HCT116 (cell line): Measurements from ENCODE around the gene MRAP2. TPM values are rescaled to one million over a fixed set of nuclear protein-coding genes. Genes with fewer than 3 reads are reported as not detected.

Experiments
- ATAC-seq: fragments of 200-7000 bp; cut with Tn5 transposase; 2 replicates; pipeline ENCODE4 v1.9.1; 2020; ENCODE audit warnings: mild to moderate bottlenecking, moderate library complexity
- BruUV-seq: library from RNA; stranded (reverse); fragments of 400-500 nt; replicated peaks from 2 replicates; lab custom pipeline; 2021; lab: Mats Ljungman, UMichigan
- CTCF ChIA-PET: fragments of 300-600 bp; sonication (Branson Sonifier 250); formaldehyde crosslinking; loops from one replicate; lab custom pipeline; 2021; ENCODE audit warnings: antibody characterized with exemption; lab: Charles Lee
- POLR2A ChIA-PET: fragments of 300-600, 350-600 bp; sonication (Branson Sonifier 250); formaldehyde crosslinking; loops from one replicate; lab custom pipeline; 2021; ENCODE audit warnings: antibody characterized with exemption; lab: Charles Lee
- RAD21 ChIA-PET, 2 experiments: fragments of 300-600 bp; sonication (Branson Sonifier 250); formaldehyde crosslinking; loops; one replicate each; lab custom pipeline; 2023; ENCODE audit warnings: low total read pairs in 2 of 2; ENCODE audit not compliant: uncharacterized antibody in 2 of 2, unreplicated experiment in 2 of 2, low non-redundant PET in 1 of 2; lab: Charles Lee
- DNase-seq: peaks from one replicate; pipeline ENCODE4 v3.0.0-alpha.2; 2010; ENCODE audit warnings: low read depth, low spot score
- H2AFZ ChIP-seq: fragments of 200-600 bp; shearing (Covaris generic), sonication (generic); 2 replicates; pipeline ENCODE4 v1.6.1; 2017; ENCODE audit warnings: low read depth, mixed run types, mixed read lengths, antibody characterized with exemption, low read length; ENCODE audit not compliant: poor library complexity, severe bottlenecking
- H3K27ac ChIP-seq: 2 replicates; pipeline ENCODE4 v1.5.1; 2012; ENCODE audit warnings: low read depth, low read length
- H3K27me3 ChIP-seq: fragments of 200-600 bp; sonication (generic); 2 replicates; pipeline ENCODE4 v1.6.1; 2016; ENCODE audit warnings: mixed run types, low read length, mixed read lengths; ENCODE audit not compliant: insufficient read depth
- H3K36me3 ChIP-seq, 2 experiments: fragments of 200-500 bp in 1 of 2; fragments of 200-600 bp in 1 of 2; sonication (Bioruptor generic) in 1 of 2; sonication (generic) in 1 of 2; 2 replicates each; pipeline versions ENCODE4 v1.5.1 to v1.6.1; 2014 to 2016; ENCODE audit warnings: low read length in 2 of 2, inconsistent platforms in 1 of 2, mixed read lengths in 1 of 2, mixed run types in 1 of 2; ENCODE audit not compliant: insufficient read depth in 2 of 2, control insufficient read depth in 1 of 2
- H3K4me1 ChIP-seq, 2 experiments: fragments of 200-600 bp in 1 of 2; sonication (generic) in 1 of 2; 2 replicates each; pipeline versions ENCODE4 v1.5.1 to v1.6.1; 2012 to 2017; ENCODE audit warnings: low read length in 2 of 2, inconsistent platforms in 1 of 2, mild to moderate bottlenecking in 1 of 2, mixed read lengths in 1 of 2, mixed run types in 1 of 2, moderate library complexity in 1 of 2; ENCODE audit not compliant: insufficient read depth in 2 of 2, control insufficient read depth in 1 of 2
- H3K4me2 ChIP-seq: fragments of 200-600 bp; sonication (generic); 2 replicates; pipeline ENCODE4 v1.6.1; 2017; ENCODE audit warnings: mixed run types, low read length, mixed read lengths
- H3K4me3 ChIP-seq, 2 experiments: fragments of 200-600 bp in 1 of 2; sonication (generic) in 1 of 2; replicated peaks in 1 of 2; 2 replicates each; pipeline ENCODE4 v1.5.1; 2011 to 2016; ENCODE audit warnings: low read length in 2 of 2, control low read depth in 1 of 2, low read depth in 1 of 2, mild to moderate bottlenecking in 1 of 2, mixed read lengths in 1 of 2, mixed run types in 1 of 2
- H3K79me2 ChIP-seq: fragments of 200-600 bp; sonication (generic); 2 replicates; pipeline ENCODE4 v1.6.1; 2017; ENCODE audit warnings: mild to moderate bottlenecking, mixed run types, low read length, moderate library complexity, mixed read lengths; ENCODE audit not compliant: insufficient read depth
- H3K9ac ChIP-seq: fragments of 200-600 bp; sonication (generic); 2 replicates; pipeline ENCODE4 v1.6.1; 2016; ENCODE audit warnings: low read length, mixed read lengths
- H3K9me2 ChIP-seq: fragments of 200-600 bp; sonication (generic), shearing (Covaris generic); 2 replicates; pipeline ENCODE4 v1.6.1; 2017; ENCODE audit warnings: mixed run types, mild to moderate bottlenecking, moderate library complexity; ENCODE audit not compliant: insufficient read depth
- H3K9me3 ChIP-seq, 2 experiments: fragments of 200-500 bp in 1 of 2; fragments of 200-600 bp in 1 of 2; sonication (Bioruptor generic) in 1 of 2; sonication (generic) in 1 of 2; 2 replicates each; pipeline ENCODE4 v1.6.1; 2014 to 2017; ENCODE audit warnings: low read length in 2 of 2, mixed read lengths in 2 of 2, inconsistent platforms in 1 of 2, low read depth in 1 of 2, mild to moderate bottlenecking in 1 of 2, mixed run types in 1 of 2, moderate library complexity in 1 of 2; ENCODE audit not compliant: control insufficient read depth in 1 of 2, insufficient read depth in 1 of 2
- H4K20me1 ChIP-seq: fragments of 200-600 bp; sonication (generic), shearing (Covaris generic); 2 replicates; pipeline ENCODE4 v1.6.1; 2017; ENCODE audit warnings: mixed run types, mild to moderate bottlenecking, moderate library complexity; ENCODE audit not compliant: insufficient read depth
- CEBPB ChIP-seq: IDR thresholded peaks from 2 replicates; pipeline ENCODE4 v1.6.1; 2012; ENCODE audit warnings: low read depth
- EGR1 ChIP-seq: IDR thresholded peaks from 2 replicates; pipeline ENCODE4 v1.6.1; 2012; ENCODE audit warnings: low read depth
- EZH2 ChIP-seq: fragments of 200-600 bp; sonication (generic); IDR thresholded peaks from 2 replicates; pipeline ENCODE4 v1.6.1; 2017; ENCODE audit warnings: antibody characterized with exemption, mixed run types
- FOSL1 ChIP-seq: IDR thresholded peaks from 2 replicates; pipeline ENCODE4 v1.6.1; 2012; ENCODE audit warnings: low read depth
- JUND ChIP-seq: IDR thresholded peaks from 2 replicates; pipeline ENCODE4 v1.6.1; 2012
- POLR2AphosphoS5 ChIP-seq: IDR thresholded peaks from 2 replicates; pipeline ENCODE4 v1.6.1; 2011; ENCODE audit warnings: mild to moderate bottlenecking, low read depth, low read length, moderate library complexity
- SIN3A ChIP-seq: IDR thresholded peaks from 2 replicates; pipeline ENCODE4 v1.6.1; 2012; ENCODE audit warnings: low read depth
- SRF ChIP-seq: IDR thresholded peaks from 2 replicates; pipeline ENCODE4 v1.6.1; 2012; ENCODE audit warnings: low read depth
- intact Hi-C: fragments of 100-400 bp; cut with micrococcal nuclease; formaldehyde crosslinking; loops from 2 replicates; pipeline ENCODE4 v1.10.0; 2022
- total RNA-seq: library from RNA; stranded (reverse); gene quantifications from one replicate; pipeline ENCODE4 v1.2.1, GENCODE V29; 2021; ENCODE audit not compliant: unreplicated experiment
- TF ChIP-seq, protein P1 (sequence below), 3 experiments: fragments of 200-600 bp in 1 of 3; sonication (generic) in 1 of 3; IDR thresholded peaks in 2 of 3; conservative IDR thresholded peaks in 1 of 3; 2 replicates each; pipeline ENCODE4 v1.5.1; 2012 to 2017; ENCODE audit warnings: low read depth in 2 of 3, low read length in 2 of 3, antibody characterized with exemption in 1 of 3, borderline replicate concordance in 1 of 3, control low read depth in 1 of 3, mild to moderate bottlenecking in 1 of 3, mixed read lengths in 1 of 3, mixed run types in 1 of 3, moderate library complexity in 1 of 3; ENCODE audit not compliant: insufficient read depth in 1 of 3
- TF ChIP-seq, protein P2 (sequence below): IDR thresholded peaks from 2 replicates; pipeline ENCODE4 v1.6.1; 2012; ENCODE audit warnings: low read depth
- TF ChIP-seq, protein P3 (sequence below): IDR thresholded peaks from 2 replicates; pipeline ENCODE4 v1.6.1; 2012
- TF ChIP-seq, protein P4 (sequence below): IDR thresholded peaks from 2 replicates; pipeline ENCODE4 v1.6.1; 2012

MRAP2 gene
- total RNA-seq, 1 experiment from 2014 or later: 1.4 TPM

DNA sequence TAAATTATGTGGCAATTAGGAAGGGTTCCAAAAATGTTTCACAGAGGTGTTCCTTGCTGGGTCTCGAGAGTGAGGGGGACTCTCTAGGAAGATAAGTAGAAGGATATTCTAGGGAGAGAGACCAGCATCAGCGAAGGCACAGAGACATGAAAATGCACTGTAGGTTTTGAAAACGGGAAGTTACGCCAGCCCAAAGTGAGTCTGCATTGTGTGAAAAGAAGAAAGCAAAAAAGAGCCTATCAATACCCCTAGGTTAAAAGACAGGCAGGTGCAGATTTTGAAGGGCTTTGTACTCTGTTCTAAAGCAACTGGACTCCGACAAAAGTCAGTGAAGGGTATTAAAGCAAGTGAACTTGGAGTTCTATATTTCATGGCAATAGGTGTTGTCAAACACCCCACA lies 25.7 kb upstream of the MRAP2 start:
- TF ChIP-seq SRF: no peak
- TF ChIP-seq, protein P1, sequence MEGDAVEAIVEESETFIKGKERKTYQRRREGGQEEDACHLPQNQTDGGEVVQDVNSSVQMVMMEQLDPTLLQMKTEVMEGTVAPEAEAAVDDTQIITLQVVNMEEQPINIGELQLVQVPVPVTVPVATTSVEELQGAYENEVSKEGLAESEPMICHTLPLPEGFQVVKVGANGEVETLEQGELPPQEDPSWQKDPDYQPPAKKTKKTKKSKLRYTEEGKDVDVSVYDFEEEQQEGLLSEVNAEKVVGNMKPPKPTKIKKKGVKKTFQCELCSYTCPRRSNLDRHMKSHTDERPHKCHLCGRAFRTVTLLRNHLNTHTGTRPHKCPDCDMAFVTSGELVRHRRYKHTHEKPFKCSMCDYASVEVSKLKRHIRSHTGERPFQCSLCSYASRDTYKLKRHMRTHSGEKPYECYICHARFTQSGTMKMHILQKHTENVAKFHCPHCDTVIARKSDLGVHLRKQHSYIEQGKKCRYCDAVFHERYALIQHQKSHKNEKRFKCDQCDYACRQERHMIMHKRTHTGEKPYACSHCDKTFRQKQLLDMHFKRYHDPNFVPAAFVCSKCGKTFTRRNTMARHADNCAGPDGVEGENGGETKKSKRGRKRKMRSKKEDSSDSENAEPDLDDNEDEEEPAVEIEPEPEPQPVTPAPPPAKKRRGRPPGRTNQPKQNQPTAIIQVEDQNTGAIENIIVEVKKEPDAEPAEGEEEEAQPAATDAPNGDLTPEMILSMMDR (IDR thresholded peaks at IDR 0.05 in 2 of 3, conservative IDR thresholded peaks at IDR 0.05 in 1 of 3; ENCODE audit: borderline replicate concordance in 1 of 3, insufficient read depth in 1 of 3, low read depth in 2 of 3, low read length in 2 of 3): no peak
- TF ChIP-seq, protein P2, sequence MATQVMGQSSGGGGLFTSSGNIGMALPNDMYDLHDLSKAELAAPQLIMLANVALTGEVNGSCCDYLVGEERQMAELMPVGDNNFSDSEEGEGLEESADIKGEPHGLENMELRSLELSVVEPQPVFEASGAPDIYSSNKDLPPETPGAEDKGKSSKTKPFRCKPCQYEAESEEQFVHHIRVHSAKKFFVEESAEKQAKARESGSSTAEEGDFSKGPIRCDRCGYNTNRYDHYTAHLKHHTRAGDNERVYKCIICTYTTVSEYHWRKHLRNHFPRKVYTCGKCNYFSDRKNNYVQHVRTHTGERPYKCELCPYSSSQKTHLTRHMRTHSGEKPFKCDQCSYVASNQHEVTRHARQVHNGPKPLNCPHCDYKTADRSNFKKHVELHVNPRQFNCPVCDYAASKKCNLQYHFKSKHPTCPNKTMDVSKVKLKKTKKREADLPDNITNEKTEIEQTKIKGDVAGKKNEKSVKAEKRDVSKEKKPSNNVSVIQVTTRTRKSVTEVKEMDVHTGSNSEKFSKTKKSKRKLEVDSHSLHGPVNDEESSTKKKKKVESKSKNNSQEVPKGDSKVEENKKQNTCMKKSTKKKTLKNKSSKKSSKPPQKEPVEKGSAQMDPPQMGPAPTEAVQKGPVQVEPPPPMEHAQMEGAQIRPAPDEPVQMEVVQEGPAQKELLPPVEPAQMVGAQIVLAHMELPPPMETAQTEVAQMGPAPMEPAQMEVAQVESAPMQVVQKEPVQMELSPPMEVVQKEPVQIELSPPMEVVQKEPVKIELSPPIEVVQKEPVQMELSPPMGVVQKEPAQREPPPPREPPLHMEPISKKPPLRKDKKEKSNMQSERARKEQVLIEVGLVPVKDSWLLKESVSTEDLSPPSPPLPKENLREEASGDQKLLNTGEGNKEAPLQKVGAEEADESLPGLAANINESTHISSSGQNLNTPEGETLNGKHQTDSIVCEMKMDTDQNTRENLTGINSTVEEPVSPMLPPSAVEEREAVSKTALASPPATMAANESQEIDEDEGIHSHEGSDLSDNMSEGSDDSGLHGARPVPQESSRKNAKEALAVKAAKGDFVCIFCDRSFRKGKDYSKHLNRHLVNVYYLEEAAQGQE: no peak
- TF ChIP-seq, protein P3, sequence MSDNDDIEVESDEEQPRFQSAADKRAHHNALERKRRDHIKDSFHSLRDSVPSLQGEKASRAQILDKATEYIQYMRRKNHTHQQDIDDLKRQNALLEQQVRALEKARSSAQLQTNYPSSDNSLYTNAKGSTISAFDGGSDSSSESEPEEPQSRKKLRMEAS: no peak
- no peak for TF ChIP-seq JUND
- no peak for TF ChIP-seq CEBPB
- TF ChIP-seq EZH2: no peak
- TF ChIP-seq POLR2AphosphoS5: no peak
- TF ChIP-seq, protein P4, sequence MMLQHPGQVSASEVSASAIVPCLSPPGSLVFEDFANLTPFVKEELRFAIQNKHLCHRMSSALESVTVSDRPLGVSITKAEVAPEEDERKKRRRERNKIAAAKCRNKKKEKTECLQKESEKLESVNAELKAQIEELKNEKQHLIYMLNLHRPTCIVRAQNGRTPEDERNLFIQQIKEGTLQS: no peak
- TF ChIP-seq FOSL1: no peak
- no peak for TF ChIP-seq EGR1
- TF ChIP-seq SIN3A: no peak
- TF ChIP-seq, all 23 proteins: peak for 0
- BruUV-seq: no TSS peak
- H3K79me2 ChIP-seq: no peaks in the 10 kb centered on the region
- no peaks in the 10 kb centered on the region for H3K27me3 ChIP-seq
- H2AFZ ChIP-seq: no peak overlapping the region
- H3K9ac ChIP-seq: no peak overlapping the region
- CTCF ChIA-PET: no interaction called here
- H3K4me1 ChIP-seq: no peaks in the 10 kb centered on the region
- no peaks in the 10 kb centered on the region for H4K20me1 ChIP-seq
- H3K9me2 ChIP-seq: no peaks in the 10 kb centered on the region
- DNase-seq: no peak
- no peak overlapping the region for H3K27ac ChIP-seq
- H3K9me3 ChIP-seq: no peaks in the 10 kb centered on the region
- POLR2A ChIA-PET: no interaction called here
- no peak for ATAC-seq
- intact Hi-C loops: no loop called here
- no peak overlapping the region for H3K4me3 ChIP-seq
- no peaks in the 10 kb centered on the region for H3K36me3 ChIP-seq
- H3K4me2 ChIP-seq: no peak overlapping the region
- RAD21 ChIA-PET: no interaction called here
